AG09319 (cell line): ENCODE results near the gene MBOAT2.

Experiments used
- DNase-seq: peaks from one replicate; pipeline ENCODE4 v3.0.0-alpha.2; 2010; ENCODE audit warnings: low read depth; ENCODE audit errors: extremely low read depth
- CTCF ChIP-seq: IDR thresholded peaks from 2 replicates; pipeline ENCODE4 v1.5.1; 2011; ENCODE audit warnings: low read depth, mild to moderate bottlenecking, inconsistent platforms, low read length, moderate library complexity

Gene MBOAT2

DNA sequence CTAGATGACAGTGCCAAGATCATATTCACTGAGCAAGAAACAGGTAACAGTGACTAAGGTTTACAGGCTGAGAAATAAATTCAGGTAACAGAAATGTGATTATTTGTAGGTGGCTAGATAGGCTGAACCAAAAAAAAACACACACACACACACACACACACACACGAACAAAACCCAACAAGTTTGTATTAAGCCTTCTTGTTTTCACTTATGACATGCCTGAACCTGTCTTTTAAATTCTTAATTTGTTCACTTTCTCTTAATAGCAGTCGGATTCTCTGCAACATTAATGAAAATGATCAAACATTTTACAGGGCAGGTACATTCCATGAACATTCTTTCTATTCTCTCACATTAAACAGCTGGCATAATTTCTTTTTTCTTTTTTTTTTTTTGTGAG lies 147.3 kb downstream of the MBOAT2 start:
- DNase-seq: no peak
- no peak for TF ChIP-seq CTCF

GRCh38 chr2:8855010-8855409 lies 148.5 kb downstream of the MBOAT2 start:
- no peak for DNase-seq
- TF ChIP-seq CTCF: no peak

GRCh38 chr2:8853426-8853825 lies 150.1 kb downstream of the MBOAT2 start:
- DNase-seq: no peak
- TF ChIP-seq CTCF: no peak

DNA sequence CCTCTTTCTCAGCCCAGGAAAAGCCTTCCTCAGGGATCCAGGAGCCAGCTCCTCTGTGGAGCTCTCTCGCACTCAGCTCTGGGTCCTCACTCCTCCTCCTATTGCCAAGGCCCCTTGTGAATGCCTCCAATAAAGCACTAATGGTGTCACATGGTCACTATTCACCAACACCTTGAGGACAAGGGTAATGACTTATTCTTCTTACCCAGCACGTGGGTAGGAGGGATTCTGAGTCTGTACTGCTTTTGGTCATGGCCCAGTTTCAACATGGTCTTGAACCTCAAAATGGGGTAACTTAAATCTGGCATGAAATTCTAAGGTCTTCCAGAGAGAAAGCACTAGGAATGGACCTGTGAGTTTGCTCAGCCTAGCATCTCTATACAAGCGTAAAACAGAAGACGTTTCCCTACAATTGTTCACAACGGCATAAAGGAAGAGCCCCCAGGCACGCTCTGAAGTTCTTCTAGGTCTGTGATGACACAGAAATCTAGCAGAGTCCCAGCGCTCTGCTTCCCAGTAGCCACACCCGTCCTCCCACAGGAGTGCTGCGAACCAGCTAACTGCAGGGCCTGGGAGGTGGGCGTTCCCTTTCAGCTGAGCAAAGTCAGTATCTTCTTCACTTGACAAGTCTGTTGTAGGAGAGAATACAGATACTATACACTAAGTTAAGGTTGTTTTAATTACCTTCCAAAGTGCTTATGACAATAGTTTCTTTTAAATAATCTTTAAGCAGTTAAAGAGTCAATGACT lies 151.5 kb downstream of the MBOAT2 start:
- no peak for TF ChIP-seq CTCF
- no peak for DNase-seq

DNA sequence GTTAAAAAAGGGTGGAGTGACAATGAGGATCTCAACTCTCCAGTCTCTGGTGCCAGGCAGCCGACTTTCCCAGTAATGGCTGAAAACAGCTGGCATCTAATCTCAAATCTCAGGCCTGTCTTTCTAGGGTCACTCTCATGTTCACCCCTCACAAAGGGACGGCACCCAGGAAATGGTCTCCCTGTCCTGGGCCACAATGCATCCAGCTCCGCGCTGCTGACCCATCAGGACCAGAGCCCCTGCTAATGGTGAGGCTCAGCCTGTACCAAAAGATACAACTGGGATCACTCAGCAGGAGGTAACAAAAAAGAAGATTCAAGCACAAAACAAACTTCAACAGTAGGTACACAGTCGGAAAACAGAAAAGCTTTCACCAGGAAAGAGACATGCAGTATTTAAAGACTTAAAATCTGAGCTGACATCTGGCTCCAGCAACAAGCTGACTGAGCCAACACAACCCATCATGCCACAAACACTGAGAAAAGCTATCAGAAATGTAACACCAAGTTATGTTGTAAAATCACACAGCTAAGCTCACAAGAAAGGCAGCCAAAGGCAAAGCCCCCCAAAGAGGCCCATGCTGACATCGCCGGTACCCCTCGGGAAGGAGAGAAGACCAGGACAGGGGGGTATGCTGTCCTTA lies 152.5 kb downstream of the MBOAT2 start:
- no peak for TF ChIP-seq CTCF
- no peak for DNase-seq

DNA sequence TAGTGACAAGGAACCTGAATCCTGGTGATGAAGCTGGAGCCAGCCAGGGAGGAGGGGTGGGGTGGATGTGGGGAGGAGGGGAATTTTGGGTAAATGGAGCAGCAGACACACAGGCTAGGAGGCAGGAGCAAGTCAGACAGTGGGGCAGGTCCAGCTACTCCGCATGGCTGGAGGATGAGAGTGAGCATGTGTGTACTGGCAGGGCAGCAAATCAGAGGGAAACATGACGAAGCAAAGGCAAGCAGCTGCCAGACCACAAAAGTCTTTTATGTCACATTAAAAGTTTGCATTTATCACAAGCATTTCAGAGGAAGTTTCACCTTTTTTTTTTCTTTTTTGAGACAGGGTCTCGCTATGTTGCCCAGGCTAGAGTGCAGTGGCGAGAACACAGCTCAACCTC lies 154.2 kb downstream of the MBOAT2 start:
- DNase-seq: no peak
- TF ChIP-seq CTCF: no peak

DNA sequence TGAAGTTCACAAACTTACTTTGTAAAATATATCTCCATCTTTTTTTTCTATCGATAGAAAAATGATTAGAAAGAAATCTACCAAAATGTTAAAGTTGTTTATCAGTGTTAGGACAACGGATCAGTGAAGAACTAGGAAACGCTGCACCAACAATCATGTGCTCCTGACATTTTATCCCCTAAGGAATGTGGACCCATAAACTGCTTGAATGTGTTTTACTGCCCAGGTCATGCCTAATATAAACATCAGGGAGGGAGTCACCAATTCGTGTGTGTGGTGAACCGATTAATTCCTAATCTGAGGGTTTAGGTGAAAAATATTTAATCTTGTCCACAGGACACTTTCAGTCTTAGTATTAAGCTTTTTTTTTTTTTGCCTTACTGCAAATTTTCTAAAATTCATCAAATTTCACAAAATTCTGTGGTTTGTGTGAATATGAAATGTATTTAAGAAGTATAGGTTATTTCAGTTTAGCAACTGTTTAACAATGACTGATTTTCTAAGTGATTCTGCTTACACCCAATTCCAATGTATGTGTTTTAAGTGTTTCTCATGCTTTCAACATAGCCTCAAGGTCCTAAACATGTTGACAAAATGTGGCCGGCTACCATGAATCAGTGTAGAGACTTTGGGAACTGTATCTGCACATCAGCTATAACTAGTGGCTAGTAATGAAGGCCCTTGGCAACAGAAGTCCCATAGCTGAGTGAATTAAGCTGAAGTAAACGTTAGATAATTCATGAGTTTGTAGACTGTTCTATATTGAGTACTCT lies 155.0 kb downstream of the MBOAT2 start:
- TF ChIP-seq CTCF: no peak
- DNase-seq: no peak
